Lower lobe of right lung (tissue), 2 donors: ENCODE results near the gene PPTC7. TPM values are rescaled to one million over a fixed set of nuclear protein-coding genes. Genes with fewer than 3 reads are reported as not detected.
"Not testable (repeated sequence)": the region's sequence is repeated elsewhere in the genome, so short reads cannot be mapped to it uniquely, and the experiment has no call there.

Source experiments
- ATAC-seq, 2 donors: fragments of 200-7000 bp; cut with Tn5 transposase; one replicate each; pipeline ENCODE4 v1.9.1; 2020 to 2022; ENCODE audit warnings: mild to moderate bottlenecking in 2 of 2, moderate library complexity in 2 of 2
- DNase-seq: peaks from one replicate; pipeline ENCODE4 v3.0.0-alpha.2; 2020
- H3K27ac ChIP-seq: fragments of 200-600 bp; one replicate; pipeline ENCODE4 v1.8.0; 2022
- H3K27me3 ChIP-seq: fragments of 200-600 bp; one replicate; pipeline ENCODE4 v1.8.0; 2022; ENCODE audit warnings: low read depth
- H3K36me3 ChIP-seq: fragments of 200-600 bp; one replicate; pipeline ENCODE4 v1.8.0; 2022; ENCODE audit warnings: mild to moderate bottlenecking
- H3K4me1 ChIP-seq: fragments of 200-600 bp; one replicate; pipeline ENCODE4 v1.8.0; 2022
- H3K4me3 ChIP-seq: fragments of 200-600 bp; one replicate; pipeline ENCODE4 v1.8.0; 2022; ENCODE audit warnings: mild to moderate bottlenecking
- H3K9me3 ChIP-seq: fragments of 200-600 bp; one replicate; pipeline ENCODE4 v1.8.0; 2022
- CTCF ChIP-seq: fragments of 200-600 bp; IDR thresholded peaks from one replicate; pipeline ENCODE4 v1.8.0; 2022; ENCODE audit warnings: antibody characterized with exemption, mild to moderate bottlenecking
- intact Hi-C: fragments of 100-400 bp; cut with DNase I; formaldehyde crosslinking; loops from one replicate; pipeline ENCODE4 v1.11.0; 2022
- total RNA-seq: library from RNA; stranded (reverse); fragmentation: NEBNext Ultra II Directional; extraction: Animal tissue kit (Norgen Biotek cat#: 25700); gene quantifications from one replicate; pipeline ENCODE4 v1.2.1, GENCODE V29; 2021
- donor health status: DM: no; HTN: yes; CAD: no; lungs with severe emphysema.

The PPTC7 gene
- total RNA-seq, 1 donor from 2014 or later, result 23.6 TPM

GRCh38 chr12:110591451-110592051 lies 8.4 kb upstream of the PPTC7 start:
- DNase-seq (no peak), ATAC-seq (peak; percentile 89 to 90)
- no peaks in the 10 kb centered on the region for H3K27me3 ChIP-seq
- no peak overlapping the region for H3K4me3 ChIP-seq
- no peaks in the 10 kb centered on the region for H3K9me3 ChIP-seq
- no peak for TF ChIP-seq CTCF
- intact Hi-C loops, result no loop called here
- peak overlapping the region; percentile 86 for H3K27ac ChIP-seq
- H3K36me3 ChIP-seq, result no peaks in the 10 kb centered on the region
- H3K4me1 ChIP-seq, result peaks cover 24% of the 10 kb centered on the region

GRCh38 chr12:110590806-110591326 lies 7.7 kb upstream of the PPTC7 start:
- no peaks in the 10 kb centered on the region for H3K36me3 ChIP-seq
- intact Hi-C loops, result no loop called here

GRCh38 chr12:110590059-110590458 lies 6.9 kb upstream of the PPTC7 start:
- H3K27me3 ChIP-seq, result no peaks in the 10 kb centered on the region

More at GRCh38 chr12:110590806-110591326, 7.7 kb upstream of the PPTC7 start:
- peak overlapping the region; percentile 86 for H3K27ac ChIP-seq
- peak; percentile 87 to 90 for ATAC-seq
- H3K9me3 ChIP-seq, result no peaks in the 10 kb centered on the region
- H3K4me3 ChIP-seq, result no peak overlapping the region
- H3K27me3 ChIP-seq, result no peaks in the 10 kb centered on the region
- no peak for DNase-seq
- TF ChIP-seq CTCF, result no peak
- H3K4me1 ChIP-seq, result peaks cover 25% of the 10 kb centered on the region

GRCh38 chr12:110587102-110587501 lies 4.0 kb upstream of the PPTC7 start:
- ATAC-seq, H3K9me3 ChIP-seq, H3K27me3 ChIP-seq, H3K36me3 ChIP-seq, H3K4me3 ChIP-seq, DNase-seq, intact Hi-C loops, H3K27ac ChIP-seq: not testable (repeated sequence)
- H3K4me1 ChIP-seq, result peaks cover 48% of the 10 kb centered on the region

More at GRCh38 chr12:110590059-110590458, 6.9 kb upstream of the PPTC7 start:
- intact Hi-C loops, result no loop called here
- peak overlapping the region; percentile 86 for H3K27ac ChIP-seq
- H3K4me3 ChIP-seq, result no peak overlapping the region
- peaks cover 33% of the 10 kb centered on the region for H3K4me1 ChIP-seq
- TF ChIP-seq CTCF, result no peak
- DNase-seq, result no peak
- no peak for ATAC-seq
- H3K9me3 ChIP-seq, result no peaks in the 10 kb centered on the region
- no peaks in the 10 kb centered on the region for H3K36me3 ChIP-seq

- H3K9me3 ChIP-seq, result no peaks in the 10 kb centered on the region
- peak; percentile 30 to 52 for ATAC-seq
- no peaks in the 10 kb centered on the region for H3K27me3 ChIP-seq
- intact Hi-C loops, result no loop called here
- no peak overlapping the region for H3K4me3 ChIP-seq
- peak overlapping the region; percentile 94 for H3K27ac ChIP-seq
- DNase-seq, result no peak
- no peaks in the 10 kb centered on the region for H3K36me3 ChIP-seq
- peaks cover 46% of the 10 kb centered on the region for H3K4me1 ChIP-seq
- TF ChIP-seq CTCF, result no peak
Observed at GRCh38 chr12:110585231-110585799, 2.2 kb upstream of the PPTC7 start.
